Lower lobe of right lung (tissue), 2 donors: Measurements from ENCODE around the gene NRP2. TPM values are rescaled to one million over a fixed set of nuclear protein-coding genes. Genes with fewer than 3 reads are reported as not detected.

Experiments
- ATAC-seq, 2 donors: fragments of 200-7000 bp; cut with Tn5 transposase; one replicate each; pipeline ENCODE4 v1.9.1; 2020 to 2022; ENCODE audit warnings: mild to moderate bottlenecking in 2 of 2, moderate library complexity in 2 of 2
- DNase-seq: peaks from one replicate; pipeline ENCODE4 v3.0.0-alpha.2; 2020
- H3K27ac ChIP-seq: fragments of 200-600 bp; one replicate; pipeline ENCODE4 v1.8.0; 2022
- H3K27me3 ChIP-seq: fragments of 200-600 bp; one replicate; pipeline ENCODE4 v1.8.0; 2022; ENCODE audit warnings: low read depth
- H3K36me3 ChIP-seq: fragments of 200-600 bp; one replicate; pipeline ENCODE4 v1.8.0; 2022; ENCODE audit warnings: mild to moderate bottlenecking
- H3K4me1 ChIP-seq: fragments of 200-600 bp; one replicate; pipeline ENCODE4 v1.8.0; 2022
- H3K4me3 ChIP-seq: fragments of 200-600 bp; one replicate; pipeline ENCODE4 v1.8.0; 2022; ENCODE audit warnings: mild to moderate bottlenecking
- H3K9me3 ChIP-seq: fragments of 200-600 bp; one replicate; pipeline ENCODE4 v1.8.0; 2022
- CTCF ChIP-seq: fragments of 200-600 bp; IDR thresholded peaks from one replicate; pipeline ENCODE4 v1.8.0; 2022; ENCODE audit warnings: antibody characterized with exemption, mild to moderate bottlenecking
- intact Hi-C: fragments of 100-400 bp; cut with DNase I; formaldehyde crosslinking; loops from one replicate; pipeline ENCODE4 v1.11.0; 2022
- total RNA-seq: library from RNA; stranded (reverse); fragmentation: NEBNext Ultra II Directional; extraction: Animal tissue kit (Norgen Biotek cat#: 25700); gene quantifications from one replicate; pipeline ENCODE4 v1.2.1, GENCODE V29; 2021
- donor health status: DM: no; HTN: yes; CAD: no; lungs with severe emphysema.

The NRP2 gene
- total RNA-seq, 1 donor from 2014 or later = 67.5 TPM

GRCh38 chr2:205845446-205845845 lies 163.1 kb downstream of the NRP2 start:
- intact Hi-C loops = no loop called here
- ATAC-seq = no peak
- no peak overlapping the region for H3K27ac ChIP-seq
- no peaks in the 10 kb centered on the region for H3K4me1 ChIP-seq
- no peak for TF ChIP-seq CTCF
- H3K4me3 ChIP-seq = no peak overlapping the region
- H3K27me3 ChIP-seq = no peaks in the 10 kb centered on the region
- H3K9me3 ChIP-seq = no peaks in the 10 kb centered on the region
- H3K36me3 ChIP-seq = no peaks in the 10 kb centered on the region
- DNase-seq = no peak
